ENCODE data around the gene ATP6V1A.

ATP6V1A gene

GRCh38 chr3:113747283-113748046 is 630 bp downstream of the ATP6V1A start:
- no peak for DNase-seq

- no peak for DNase-seq
Observed at GRCh38 chr3:113751141-113751540, 4.3 kb downstream of the ATP6V1A start.

GRCh38 chr3:113753376-113753985 is 6.6 kb downstream of the ATP6V1A start:
- DNase-seq: no peak

- DNase-seq: no peak
Observed at GRCh38 chr3:113754494-113755159, 7.8 kb downstream of the ATP6V1A start.

GRCh38 chr3:113758389-113759024 is 11.7 kb downstream of the ATP6V1A start:
- DNase-seq: no peak

- DNase-seq: no peak
Observed at GRCh38 chr3:113764698-113765097, 17.9 kb downstream of the ATP6V1A start.

- DNase-seq: no peak
Observed at GRCh38 chr3:113769551-113769950, 22.7 kb downstream of the ATP6V1A start.

GRCh38 chr3:113771993-113772392 is 25.2 kb downstream of the ATP6V1A start:
- no peak for DNase-seq

- DNase-seq: no peak
Observed at GRCh38 chr3:113773381-113773780, 26.5 kb downstream of the ATP6V1A start.

GRCh38 chr3:113775516-113775915 is 28.7 kb downstream of the ATP6V1A start:
- DNase-seq: no peak

- no peak for DNase-seq
Observed at GRCh38 chr3:113776564-113776963, 29.7 kb downstream of the ATP6V1A start.

- DNase-seq: no peak
Observed at GRCh38 chr3:113783463-113783862, 36.6 kb downstream of the ATP6V1A start.

GRCh38 chr3:113783980-113784379 is 37.1 kb downstream of the ATP6V1A start:
- DNase-seq: no peak

- DNase-seq: no peak
Observed at GRCh38 chr3:113791381-113791780, 44.5 kb downstream of the ATP6V1A start.

GRCh38 chr3:113794526-113794925 is 47.7 kb downstream of the ATP6V1A start:
- DNase-seq: no peak

- DNase-seq: no peak
Observed at GRCh38 chr3:113795693-113796092, 48.9 kb downstream of the ATP6V1A start.

GRCh38 chr3:113802795-113803455 is 56.1 kb downstream of the ATP6V1A start:
- no peak for DNase-seq

GRCh38 chr3:113804661-113805060 is 57.8 kb downstream of the ATP6V1A start:
- DNase-seq: no peak

GRCh38 chr3:113805249-113805648 is 58.4 kb downstream of the ATP6V1A start:
- DNase-seq: no peak

- DNase-seq: no peak
Observed at GRCh38 chr3:113812854-113813253, 66.0 kb downstream of the ATP6V1A start.

- DNase-seq: no peak
Observed at GRCh38 chr3:113819866-113820265, 73.0 kb downstream of the ATP6V1A start.

GRCh38 chr3:113825090-113825489 is 78.3 kb downstream of the ATP6V1A start:
- DNase-seq: no peak

GRCh38 chr3:113828600-113828999 is 81.8 kb downstream of the ATP6V1A start:
- DNase-seq: no peak
